GM21717 (cell line): ENCODE measurements around the gene AARS2.
"Not testable (repeated sequence)": the region's sequence is repeated elsewhere in the genome, so short reads cannot be mapped to it uniquely, and the experiment has no call there.

ENCODE experiments used
- ATAC-seq: cut with Tn5 transposase; IDR thresholded peaks from one replicate; pipeline ENCODE4 v1.9.1; 2021; ENCODE audit warnings: mild to moderate bottlenecking, moderate library complexity; ENCODE audit not compliant: unreplicated experiment

AARS2 gene

DNA sequence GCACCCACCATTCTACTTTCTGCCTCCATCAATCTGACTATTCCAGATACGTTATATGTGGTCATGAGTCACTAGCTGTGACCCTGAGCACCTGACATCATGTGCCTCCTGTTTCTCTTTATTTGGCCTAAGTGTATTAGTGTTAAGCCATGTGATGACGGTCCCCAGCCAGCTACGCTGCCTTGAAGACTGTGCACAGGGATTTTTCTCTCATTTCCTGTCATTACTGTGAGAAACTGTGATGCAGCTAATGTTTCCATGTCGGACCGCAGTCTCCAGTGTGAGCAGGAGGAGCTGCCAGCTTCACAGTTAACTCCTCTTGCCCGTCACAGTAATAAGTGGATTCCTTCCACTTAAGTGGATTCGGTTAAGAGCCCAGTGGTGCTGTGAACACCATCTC, 19.4 kb upstream of the AARS2 start:
- no peak for ATAC-seq

DNA sequence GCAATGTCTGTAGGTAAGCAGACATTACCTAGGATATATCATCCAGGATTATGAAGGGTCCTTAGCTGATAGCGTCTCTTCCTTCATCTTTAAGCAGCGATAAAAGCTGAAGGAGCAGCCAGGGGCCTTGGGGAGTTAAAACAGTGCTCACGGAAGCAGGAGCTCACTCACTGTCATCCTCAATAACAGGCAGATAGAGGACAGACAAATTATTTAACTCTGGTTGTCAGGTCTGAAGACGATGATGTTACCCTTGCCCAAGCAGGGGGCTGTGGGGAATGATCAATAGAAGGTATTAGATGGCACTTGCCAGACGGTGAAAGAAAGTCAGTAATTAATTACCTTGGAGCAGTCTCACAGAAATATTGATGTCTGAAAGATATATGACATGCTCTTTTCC, 16.7 kb upstream of the AARS2 start:
- no peak for ATAC-seq

DNA sequence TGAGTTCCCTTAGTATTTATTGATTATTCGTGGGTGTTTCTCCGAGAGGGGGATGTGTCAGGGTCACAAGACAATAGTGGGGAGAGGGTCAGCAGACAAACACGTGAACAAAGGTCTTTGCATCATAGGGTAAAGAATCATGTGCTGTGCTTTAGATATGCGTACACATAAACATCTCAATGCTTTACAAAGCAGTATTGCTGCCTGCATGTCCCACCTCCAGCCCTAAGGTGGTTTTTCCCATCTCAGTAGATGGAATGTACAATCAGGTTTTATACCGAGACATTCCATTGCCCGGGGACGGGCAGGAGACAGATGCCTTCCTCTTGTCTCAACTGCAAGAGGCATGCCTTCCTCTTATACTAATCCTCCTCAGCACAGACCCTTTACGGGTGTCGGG, 15.1 kb upstream of the AARS2 start:
- ATAC-seq = not testable (repeated sequence)

DNA sequence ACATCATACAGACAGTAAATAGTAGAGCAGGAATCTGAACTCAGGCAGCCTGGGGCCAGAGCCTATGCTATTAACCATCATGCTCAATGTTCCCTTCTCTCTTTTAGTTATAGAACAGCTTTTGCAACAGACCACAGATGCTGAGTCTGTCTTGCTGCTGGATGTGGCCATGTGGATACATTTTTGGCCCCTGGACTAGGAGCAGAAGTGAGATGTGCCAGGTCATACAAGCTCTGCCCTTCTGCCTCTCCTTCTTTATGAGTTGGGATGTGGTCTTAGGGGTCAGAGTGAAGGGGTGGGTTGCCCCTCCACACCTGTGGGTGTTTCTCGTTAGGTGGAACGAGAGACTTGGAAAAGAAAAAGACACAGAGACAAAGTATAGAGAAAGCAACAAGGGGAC, 14.6 kb upstream of the AARS2 start:
- no peak for ATAC-seq

DNA sequence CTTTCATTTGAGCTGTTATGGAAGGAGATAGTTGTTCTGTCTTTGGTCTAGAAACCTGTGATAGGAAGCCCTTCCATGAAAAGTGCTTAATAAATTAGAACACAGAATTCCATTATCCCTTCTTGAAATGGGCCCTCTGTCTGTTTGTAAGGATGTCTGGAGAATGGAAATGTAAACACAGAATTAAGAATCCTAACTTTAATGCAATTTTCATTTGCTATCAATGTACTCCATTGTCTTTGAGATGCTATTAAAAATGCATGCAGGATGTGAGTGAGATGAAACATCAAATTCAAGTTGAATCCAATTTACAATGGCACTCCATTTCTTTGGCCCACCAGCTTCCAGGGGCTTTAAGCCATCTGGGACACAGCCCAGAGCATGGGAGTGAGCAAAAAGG, 13.9 kb upstream of the AARS2 start:
- ATAC-seq = no peak

DNA sequence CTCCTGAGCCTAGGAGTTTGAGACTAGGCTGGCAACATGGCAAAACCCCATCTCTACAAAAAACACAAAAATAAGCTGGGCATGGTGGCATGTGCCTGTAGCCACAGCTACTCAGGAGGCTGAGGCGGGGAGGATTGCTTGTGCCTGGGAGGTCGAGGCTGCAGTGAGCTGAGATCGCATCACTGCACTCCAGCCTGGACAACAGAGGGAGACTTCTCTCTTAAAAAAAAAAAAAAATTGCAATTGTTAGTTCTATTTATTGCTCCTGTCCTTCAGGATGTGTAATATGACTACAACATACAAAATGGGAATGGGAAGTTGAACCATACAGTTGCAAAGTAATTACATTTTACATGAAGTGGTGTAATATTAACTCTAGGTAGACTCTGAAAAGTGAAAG, 8.1 kb upstream of the AARS2 start:
- ATAC-seq = no peak

DNA sequence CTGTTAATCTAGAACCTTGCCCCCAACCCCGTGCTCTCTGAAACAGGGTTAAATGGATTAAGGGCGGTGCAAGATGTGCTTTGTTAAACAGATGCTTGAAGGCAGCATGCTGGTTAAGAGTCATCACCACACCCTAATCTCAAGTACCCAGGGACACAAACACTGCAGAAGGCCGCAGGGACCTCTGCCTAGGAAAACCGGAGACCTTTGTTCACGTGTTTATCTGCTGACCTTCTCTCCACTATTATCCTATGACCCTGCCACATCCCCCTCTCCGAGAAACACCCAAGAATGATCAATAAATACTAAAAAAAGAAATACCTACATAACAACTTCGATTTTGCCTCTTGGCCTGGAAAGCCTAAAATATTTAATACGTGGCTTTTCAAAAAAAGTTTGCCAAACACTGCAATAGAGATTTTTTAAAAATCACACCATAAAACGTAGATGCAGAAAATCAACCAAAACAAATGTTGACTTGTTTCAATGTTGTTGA, 4.0 kb upstream of the AARS2 start:
- ATAC-seq = not testable (repeated sequence)

DNA sequence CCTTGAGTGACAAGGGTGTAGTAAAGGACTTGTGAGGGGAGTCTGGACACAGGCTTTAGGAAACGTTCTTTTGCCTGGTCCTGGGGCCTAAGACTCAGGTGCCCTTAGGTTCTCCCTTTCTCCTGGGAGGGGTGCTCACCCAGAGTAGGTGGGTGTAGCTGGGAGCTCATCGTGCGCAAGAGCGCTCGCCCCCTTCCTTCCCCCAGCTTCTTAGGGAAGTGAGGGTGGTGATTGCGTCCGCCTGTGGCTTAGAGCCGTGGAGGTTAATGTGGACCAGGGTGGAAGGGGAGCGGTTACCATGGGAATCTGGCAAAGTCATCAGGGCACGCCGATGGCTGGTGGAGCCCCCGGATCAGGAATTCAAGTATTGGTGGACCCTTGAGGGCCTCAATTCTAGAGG, 3.3 kb upstream of the AARS2 start:
- ATAC-seq = no peak

DNA sequence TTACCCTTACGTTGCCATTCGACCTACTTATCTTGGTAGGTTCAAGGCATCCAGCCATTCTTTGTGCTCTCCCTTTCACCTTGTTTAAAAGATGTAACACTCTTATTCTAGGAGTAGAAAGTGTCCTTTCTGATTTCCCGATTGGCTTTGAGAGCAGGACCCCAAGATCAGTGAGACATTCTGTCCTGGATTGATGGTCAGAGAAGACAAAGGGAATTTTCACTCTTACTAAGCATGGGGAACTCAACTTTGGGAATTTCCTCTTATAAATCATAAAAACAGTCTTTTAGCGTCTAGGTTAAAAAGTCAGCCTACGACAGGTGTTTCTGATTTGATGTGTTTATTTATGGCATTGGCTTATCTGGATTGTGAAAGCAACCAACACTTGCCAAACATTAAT, 2.8 kb upstream of the AARS2 start:
- ATAC-seq = no peak

DNA sequence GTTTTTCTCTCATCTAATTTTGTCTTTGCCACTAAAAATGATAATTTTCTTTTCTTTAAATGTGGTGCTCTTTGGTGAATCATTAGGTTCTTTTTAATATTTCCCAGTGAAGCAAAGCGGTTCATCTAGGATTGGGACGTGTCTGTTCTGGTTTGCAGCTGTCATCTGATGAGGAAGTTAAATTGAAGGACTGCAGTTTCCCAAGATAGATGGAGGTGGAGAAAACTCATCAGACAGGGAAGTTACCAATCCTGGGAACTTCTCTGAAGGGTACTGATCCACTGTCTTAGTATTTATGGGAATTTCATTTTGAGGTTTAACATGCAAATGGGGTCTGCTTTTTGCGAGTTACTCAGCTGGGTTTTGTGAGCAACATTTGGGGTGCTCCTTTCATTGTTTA, 2.4 kb upstream of the AARS2 start:
- ATAC-seq = no peak

DNA sequence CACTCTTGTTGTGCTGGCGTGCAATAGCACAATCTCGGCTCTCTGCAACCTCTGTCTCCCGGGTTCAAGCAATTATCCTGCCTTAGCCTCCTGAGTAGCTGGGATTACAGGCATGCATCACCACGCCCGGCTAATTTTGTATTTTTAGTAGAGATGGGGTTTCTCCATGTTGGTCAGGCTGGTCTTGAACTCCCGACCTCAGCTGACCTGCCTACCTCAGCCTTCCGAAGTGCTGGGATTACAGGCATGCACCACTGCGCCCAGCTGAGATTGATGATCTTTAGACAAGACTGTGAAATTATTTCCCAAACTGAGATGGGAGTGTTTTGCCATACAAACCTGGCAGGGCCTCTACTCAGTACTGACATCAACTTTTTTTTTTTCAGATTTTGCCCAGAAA, 1.5 kb upstream of the AARS2 start:
- ATAC-seq = not testable (repeated sequence)

DNA sequence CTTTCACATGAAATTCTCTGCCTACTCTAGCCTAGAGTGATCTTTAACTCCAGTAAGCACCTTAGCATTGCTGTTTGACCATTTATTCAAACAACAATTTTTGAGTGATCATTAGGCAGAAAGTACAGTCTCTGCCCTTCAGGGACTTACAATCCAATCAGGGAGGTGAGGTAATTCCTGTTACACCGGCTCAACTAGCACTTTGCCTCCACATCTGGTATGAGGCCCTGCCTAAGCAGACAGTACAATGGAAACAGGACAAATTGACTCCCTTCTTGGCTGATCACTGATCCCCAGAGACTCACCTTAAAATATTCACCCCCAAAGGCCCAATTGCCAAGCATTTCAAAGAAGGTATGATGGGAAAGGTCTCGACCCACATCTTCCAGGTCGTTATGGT, 1.4 kb downstream of the AARS2 start:
- no peak for ATAC-seq

DNA sequence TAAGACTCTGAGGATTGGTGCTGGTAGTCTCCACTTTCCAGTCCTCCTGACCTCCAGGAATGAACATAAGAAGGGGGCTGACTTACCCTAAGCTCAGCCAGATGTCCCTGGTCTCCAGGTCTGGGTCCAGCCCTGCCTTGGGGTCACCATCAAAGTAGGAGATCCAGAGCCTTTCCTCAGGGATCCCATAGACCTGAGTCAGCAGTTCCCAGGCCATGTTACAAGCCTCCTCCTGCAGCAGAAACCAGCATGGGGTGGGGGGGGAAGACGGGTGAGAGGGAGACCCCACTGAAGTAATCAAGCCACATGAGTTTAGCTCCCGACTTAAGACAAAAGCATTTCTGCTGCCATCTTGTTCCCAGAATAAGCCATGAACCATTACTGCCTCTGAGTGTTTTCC, 1.8 kb downstream of the AARS2 start:
- no peak for ATAC-seq

DNA sequence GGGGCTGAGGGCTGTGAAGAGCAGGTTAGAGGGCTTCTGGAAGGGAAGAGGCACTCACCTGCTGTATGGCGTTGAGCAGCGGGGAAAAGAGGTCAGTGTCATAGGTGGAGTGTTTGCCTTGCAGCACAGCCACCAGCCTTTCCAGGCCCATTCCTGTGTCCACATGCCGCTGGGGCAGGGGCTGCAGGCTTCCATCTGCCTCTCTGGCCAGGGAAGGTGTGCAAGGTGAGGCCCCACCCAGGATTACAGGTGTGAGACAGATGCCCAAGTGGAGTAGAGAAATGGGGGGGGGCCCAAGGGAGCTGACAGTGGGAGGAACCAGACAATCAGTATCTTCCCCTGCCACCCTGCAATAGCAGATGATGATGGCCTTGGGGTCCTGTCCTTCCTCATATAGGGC, 2.9 kb downstream of the AARS2 start:
- no peak for ATAC-seq

DNA sequence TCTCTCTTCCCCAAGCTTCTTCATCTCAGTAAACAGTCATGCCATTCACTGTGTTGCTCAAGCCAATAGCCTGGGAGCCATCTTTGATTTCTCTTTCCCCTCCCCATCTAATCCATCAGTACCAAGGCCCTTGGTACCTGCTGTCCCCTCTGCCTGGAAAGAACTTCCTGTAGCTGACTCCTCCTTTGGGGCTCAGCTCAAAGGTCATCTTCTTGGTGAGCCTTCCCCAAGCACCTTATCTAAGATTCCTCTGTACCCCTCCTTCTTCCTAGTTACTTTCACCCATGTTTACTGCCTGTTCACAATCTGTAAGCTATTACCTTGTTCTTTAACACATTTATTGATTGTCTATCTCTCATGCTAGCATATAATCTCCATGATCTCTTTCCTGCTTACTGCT, 3.5 kb downstream of the AARS2 start:
- no peak for ATAC-seq

DNA sequence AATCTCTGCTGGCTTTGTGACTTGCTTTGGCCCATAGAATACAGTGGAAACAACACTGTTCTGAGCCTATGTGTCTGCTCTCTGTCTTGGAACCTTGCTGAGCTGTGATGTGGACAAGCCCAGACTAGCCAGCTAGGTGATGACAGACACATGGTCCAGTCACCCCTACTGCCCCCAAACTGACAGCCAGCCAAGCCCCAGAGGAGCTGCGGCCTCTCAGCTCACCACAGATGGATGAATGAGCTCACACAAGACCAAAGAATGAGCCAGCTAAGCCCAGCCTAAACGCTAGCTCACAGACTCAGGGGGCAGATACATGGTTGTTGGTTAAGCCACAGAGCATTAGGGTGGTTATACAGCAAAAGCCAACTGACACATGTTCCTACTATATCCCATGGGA, 4.1 kb downstream of the AARS2 start:
- ATAC-seq = no peak

DNA sequence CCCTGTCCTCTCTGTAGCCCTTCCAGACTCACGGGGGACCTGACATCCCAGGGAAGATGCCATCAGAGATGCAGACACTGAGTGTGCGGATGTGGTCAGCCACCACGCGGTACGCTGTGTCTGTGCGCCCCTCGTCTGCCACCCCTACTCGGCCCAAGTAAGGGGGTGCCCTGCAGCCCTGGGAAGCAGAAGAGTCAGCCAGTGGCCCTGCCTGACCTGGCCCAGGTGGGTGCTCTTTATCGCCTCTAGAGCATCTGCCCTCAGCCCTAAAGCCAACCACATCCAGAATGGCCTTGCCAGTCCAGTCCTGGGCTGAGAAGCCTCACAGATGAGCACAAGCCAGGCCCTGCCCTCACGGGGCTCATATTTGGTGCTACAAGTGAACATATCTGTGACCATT, 5.9 kb downstream of the AARS2 start:
- ATAC-seq = no peak

DNA sequence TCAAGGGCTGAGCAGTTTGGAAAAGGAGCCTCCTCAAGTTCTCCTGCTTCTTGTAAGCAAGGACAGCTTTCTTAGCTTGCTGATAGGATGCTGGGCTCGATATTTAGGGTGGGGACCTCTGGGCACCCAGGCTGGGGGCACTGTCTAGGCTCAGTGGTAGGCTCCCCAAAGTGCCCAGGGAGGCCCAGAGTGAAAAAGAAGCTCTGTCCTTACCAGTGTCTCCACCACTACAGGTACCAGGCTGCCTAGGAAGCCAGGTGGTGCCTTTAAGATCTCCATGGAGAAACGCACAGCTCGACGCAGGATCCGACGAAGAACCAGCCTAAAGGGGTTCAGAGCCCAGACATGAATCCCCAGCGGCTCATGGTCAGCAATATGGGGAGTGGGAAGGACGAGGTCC, 6.4 kb downstream of the AARS2 start:
- ATAC-seq = no peak

DNA sequence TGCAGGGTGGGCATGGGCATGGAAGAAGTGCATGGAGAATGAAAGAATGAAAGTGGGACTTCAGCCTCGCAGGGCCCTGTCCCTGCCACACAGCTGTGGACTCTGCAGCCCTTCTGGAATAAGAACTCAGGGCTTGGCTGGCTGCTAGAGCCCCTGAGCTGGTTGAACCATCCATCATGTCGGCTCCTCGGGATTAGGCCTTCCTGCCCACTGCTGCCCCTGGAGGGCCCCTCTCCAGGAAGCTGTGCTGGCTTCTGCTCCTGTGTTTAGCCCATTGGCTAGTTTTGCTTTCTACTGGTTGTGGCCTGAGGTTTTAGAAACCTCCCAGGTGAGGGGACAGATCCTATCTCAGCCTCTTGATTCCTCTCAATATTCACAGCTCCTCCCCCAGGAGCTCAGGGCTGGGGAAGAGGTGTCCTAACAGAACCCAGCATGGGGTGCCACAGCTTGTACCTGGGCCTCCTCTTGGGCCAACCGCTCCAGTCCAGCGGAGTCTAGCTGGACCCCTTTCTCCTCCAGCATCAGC, 7.9 kb downstream of the AARS2 start:
- ATAC-seq = no peak

DNA sequence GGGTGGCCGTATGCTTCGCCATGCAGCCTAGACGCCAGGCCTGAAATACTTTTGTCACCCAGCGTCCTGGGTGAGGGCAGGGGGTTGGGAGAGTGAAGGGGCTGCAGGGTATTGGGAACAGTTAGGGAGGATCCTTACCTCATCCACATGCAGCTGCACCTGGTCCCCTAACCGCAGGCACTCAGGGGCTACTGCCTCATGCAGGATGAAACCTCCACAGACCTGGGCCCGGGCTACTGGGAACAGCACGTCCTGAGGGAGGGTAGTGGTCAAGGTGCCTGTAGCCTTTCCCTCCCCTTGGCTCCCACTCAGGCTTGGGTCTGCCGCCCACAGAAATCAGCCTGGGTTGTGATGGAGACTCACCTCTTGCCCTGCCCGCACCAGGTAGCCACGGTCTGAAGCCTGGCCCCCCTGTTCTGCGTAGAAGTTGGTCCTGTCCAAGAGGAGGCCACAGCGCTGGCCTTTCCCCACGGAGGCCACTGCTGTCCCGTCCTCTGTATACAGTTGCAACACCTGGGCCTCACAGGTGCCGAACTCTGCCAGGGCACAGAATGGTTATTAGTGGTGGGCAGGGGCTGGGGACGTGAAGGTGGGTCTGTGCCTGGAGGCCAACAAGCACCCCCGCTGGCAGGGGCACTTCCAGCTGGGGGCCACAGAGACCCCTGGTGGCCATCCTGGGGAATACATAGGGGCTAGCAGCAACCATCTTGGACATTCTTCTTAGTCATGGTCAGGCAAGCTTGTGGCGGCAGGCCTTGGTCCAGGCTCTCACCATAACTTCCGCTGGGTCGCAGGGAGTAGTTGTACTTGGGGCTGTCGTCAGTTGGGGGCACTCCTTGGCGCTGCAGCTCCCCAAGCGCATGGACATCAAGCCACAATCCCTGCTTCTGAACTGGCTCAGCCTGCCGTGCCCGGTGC, 8.6 kb downstream of the AARS2 start:
- no peak for ATAC-seq

DNA sequence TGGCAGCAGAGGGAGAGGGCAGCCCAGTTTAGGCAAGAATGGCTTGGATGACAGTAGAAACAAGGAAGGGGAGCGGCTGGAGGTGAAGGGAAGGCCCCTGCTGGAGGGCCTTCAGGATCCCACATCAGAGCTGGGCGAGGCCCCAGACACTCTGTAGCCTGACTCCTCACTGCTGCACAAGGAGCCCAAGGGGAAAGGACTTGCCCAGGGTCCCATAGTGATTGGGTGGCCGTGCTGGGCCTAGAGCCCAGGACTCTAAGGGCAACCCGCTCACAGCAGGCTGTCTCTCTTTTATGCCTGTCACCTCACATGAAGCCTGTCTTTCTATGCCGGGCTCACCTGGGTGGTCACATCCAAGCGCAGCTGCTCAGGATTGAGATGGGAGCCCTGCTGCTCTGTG, 9.3 kb downstream of the AARS2 start:
- no peak for ATAC-seq

DNA sequence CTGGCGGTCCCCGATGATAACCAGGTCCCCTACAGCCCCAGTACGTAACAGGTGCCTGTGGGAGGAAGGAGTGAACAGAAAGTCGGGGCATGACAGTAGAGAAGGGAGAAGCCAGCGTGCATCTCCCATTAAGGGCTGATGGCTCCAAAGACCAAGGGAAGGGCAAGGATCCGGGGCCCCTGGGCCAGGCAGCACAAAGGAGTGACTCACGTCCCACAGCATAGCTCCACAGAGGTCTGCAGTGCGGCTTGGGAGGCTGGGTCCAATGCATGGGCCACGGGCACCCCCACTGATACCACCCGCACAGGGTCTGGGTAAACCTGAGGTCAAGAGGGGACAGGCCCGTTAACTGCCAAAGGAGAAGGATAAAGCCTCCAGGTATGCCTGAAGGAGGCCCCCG, 10.3 kb downstream of the AARS2 start:
- no peak for ATAC-seq
